BLaER1 treated with 17β-estradiol and CSF1 and Interleukin-3, amounts not matched to agents 10 nM and 100 nM (cell line): Measurements from ENCODE around the gene CHAC1.

Experiments used
- H3K27ac ChIP-seq, 11 experiments: shearing (Covaris generic); formaldehyde crosslinking; 2 replicates each; pipeline ENCODE4 v1.8.1; 2022
- H3K27me3 ChIP-seq, 11 experiments: shearing (Covaris generic); formaldehyde crosslinking; 2 replicates each; pipeline ENCODE4 v1.8.1; 2022
- H3K36me3 ChIP-seq, 11 experiments: shearing (Covaris generic); formaldehyde crosslinking; 2 replicates each; pipeline ENCODE4 v1.8.1; 2022
- H3K4me1 ChIP-seq, 10 experiments: shearing (Covaris generic); formaldehyde crosslinking; 2 replicates each; pipeline ENCODE4 v1.8.1; 2022
- H3K4me2 ChIP-seq, 11 experiments: shearing (Covaris generic); formaldehyde crosslinking; 2 replicates each; pipeline ENCODE4 v1.8.1; 2022
- H3K4me3 ChIP-seq, 10 experiments: shearing (Covaris generic); formaldehyde crosslinking; 2 replicates each; pipeline ENCODE4 v1.8.1; 2022
- H3K9ac ChIP-seq, 11 experiments: shearing (Covaris generic); formaldehyde crosslinking; 2 replicates each; pipeline ENCODE4 v1.8.1; 2022
- H3K9me3 ChIP-seq, 11 experiments: shearing (Covaris generic); formaldehyde crosslinking; replicated peaks in 1 of 11; 2 replicates each; pipeline ENCODE4 v1.8.1; 2022
- H4K20me1 ChIP-seq, 11 experiments: shearing (Covaris generic); formaldehyde crosslinking; 2 replicates each; pipeline ENCODE4 v1.8.1; 2022
- Cebpa-rat ChIP-seq, 11 experiments: shearing (Covaris generic); IDR thresholded peaks; 2 replicates each; pipeline ENCODE4 v1.8.1; 2022

The CHAC1 gene, protein sequence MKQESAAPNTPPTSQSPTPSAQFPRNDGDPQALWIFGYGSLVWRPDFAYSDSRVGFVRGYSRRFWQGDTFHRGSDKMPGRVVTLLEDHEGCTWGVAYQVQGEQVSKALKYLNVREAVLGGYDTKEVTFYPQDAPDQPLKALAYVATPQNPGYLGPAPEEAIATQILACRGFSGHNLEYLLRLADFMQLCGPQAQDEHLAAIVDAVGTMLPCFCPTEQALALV

DNA sequence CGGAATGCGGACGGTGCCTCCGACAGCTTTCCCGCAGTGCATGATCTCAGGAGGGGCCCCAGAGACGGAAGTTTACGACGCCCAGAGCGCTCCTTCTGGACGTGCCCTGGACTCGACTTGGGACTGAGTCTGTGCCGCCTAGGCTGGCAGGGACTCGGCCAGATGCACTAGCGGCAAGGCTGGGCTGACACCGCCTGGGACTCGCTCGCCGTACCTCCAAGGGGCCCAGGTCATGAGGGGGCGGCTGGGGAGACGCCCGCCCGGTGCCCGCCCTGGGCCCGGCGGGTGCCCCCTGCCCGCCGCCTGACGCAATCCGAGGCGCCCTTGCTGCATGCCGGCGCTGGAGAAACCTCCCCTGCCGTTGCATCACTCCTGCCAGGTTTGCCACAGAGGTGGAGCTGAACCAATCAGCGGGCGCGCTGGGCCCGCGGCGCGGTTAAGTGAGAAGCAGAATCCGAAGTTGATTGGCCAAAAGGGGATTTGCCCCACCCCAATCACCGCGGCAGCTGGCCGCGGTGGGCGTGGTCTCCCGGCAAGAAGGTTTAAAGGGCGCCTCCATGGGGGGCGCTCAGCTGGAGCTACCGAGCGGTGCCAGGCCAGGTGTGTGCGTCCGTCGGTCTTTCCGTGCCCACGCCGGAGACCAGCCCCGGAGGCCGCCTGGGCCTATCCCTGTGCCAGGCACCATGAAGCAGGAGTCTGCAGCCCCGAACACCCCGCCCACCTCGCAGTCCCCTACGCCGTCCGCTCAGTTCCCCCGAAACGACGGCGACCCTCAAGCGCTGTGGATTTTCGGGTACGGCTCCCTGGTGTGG is at the start of gene CHAC1:
CHAC1 (plus strand) TSS at position 571 of the 812 bp plus-strand sequence; CDS start at position 684, 113 bp downstream.
- peak; percentile 66 to 100 (median 96); a peak in 21 of 22 replicates for TF ChIP-seq Cebpa-rat (IDR thresholded peaks at IDR 0.05)
- peak within 1 kb of the TSS; percentile 74 to 95 (median 84) for H3K27ac ChIP-seq
- peak within 1 kb of the TSS; percentile 73 to 89 (median 81) for H3K9ac ChIP-seq
- H3K4me3 ChIP-seq = peak within 1 kb of the TSS; percentile 70 to 92 (median 79)
- H4K20me1 ChIP-seq = peaks cover 0 to 46% (median 30%) of the 10 kb centered on the region in 11 experiments; a peak in 14 of 22 replicates
- no peaks in the 10 kb centered on the region for H3K27me3 ChIP-seq
- peak within 1 kb of the TSS; percentile 79 to 97 (median 91) for H3K4me2 ChIP-seq
- peaks cover 57 to 71% (median 65%) of the 10 kb centered on the region in 10 experiments for H3K4me1 ChIP-seq
- no peaks in the 10 kb centered on the region for H3K9me3 ChIP-seq
- peaks cover 15 to 33% (median 22%) of the 10 kb centered on the region in 11 experiments; a peak in 21 of 22 replicates for H3K36me3 ChIP-seq

DNA sequence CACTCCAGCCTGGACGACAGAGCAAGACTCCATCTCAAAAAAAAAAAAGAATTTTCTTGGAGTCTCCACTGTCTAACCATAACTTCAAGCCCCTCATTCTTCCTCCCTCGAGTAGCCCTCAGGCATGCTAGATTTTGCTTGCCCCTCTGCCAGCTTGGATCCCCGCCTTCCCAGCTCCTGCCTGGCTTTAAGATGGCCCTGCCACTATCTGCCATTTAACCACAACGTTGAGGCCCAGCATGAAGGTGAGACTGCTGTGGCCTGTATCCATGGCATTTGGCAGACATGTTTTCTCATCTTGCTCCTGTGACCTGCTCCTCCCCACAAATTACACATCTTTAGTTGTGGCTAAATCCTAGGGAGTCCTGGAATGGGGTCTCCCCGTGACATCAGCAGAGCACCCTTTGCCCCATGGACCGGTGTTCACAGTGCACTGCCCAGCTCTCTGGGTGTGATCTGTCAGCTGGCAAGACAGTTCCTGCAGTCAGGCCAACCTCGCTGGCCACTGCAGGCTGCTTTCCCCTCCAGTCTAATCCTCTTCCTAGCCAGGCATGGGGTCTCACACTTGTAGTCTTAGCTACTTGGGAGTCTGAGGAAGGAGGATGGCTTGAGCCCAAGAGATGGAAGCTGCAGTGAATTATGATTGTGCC is 48.6 kb upstream of the CHAC1 start:
- H3K4me3 ChIP-seq = peak overlapping the region in 6 of 10 experiments; percentile 17 to 73 (median 31); a peak in 8 of 20 replicates
- no peaks in the 10 kb centered on the region for H3K27me3 ChIP-seq
- TF ChIP-seq Cebpa-rat (IDR thresholded peaks at IDR 0.05) = no peak
- peaks cover 0 to 60% (median 12%) of the 10 kb centered on the region in 11 experiments; a peak in 14 of 22 replicates for H4K20me1 ChIP-seq
- no peaks in the 10 kb centered on the region for H3K9me3 ChIP-seq
- H3K36me3 ChIP-seq = peaks cover 29 to 54% (median 44%) of the 10 kb centered on the region in 11 experiments
- peak overlapping the region; percentile 94 to 99 (median 98) for H3K4me2 ChIP-seq
- peak overlapping the region in 9 of 11 experiments; percentile 33 to 98 (median 95); a peak in 17 of 22 replicates for H3K27ac ChIP-seq
- H3K4me1 ChIP-seq = peaks cover 99 to 100% (median 100%) of the 10 kb centered on the region in 10 experiments
- H3K9ac ChIP-seq = peak overlapping the region in 10 of 11 experiments; percentile 51 to 90 (median 86); a peak in 18 of 22 replicates

DNA sequence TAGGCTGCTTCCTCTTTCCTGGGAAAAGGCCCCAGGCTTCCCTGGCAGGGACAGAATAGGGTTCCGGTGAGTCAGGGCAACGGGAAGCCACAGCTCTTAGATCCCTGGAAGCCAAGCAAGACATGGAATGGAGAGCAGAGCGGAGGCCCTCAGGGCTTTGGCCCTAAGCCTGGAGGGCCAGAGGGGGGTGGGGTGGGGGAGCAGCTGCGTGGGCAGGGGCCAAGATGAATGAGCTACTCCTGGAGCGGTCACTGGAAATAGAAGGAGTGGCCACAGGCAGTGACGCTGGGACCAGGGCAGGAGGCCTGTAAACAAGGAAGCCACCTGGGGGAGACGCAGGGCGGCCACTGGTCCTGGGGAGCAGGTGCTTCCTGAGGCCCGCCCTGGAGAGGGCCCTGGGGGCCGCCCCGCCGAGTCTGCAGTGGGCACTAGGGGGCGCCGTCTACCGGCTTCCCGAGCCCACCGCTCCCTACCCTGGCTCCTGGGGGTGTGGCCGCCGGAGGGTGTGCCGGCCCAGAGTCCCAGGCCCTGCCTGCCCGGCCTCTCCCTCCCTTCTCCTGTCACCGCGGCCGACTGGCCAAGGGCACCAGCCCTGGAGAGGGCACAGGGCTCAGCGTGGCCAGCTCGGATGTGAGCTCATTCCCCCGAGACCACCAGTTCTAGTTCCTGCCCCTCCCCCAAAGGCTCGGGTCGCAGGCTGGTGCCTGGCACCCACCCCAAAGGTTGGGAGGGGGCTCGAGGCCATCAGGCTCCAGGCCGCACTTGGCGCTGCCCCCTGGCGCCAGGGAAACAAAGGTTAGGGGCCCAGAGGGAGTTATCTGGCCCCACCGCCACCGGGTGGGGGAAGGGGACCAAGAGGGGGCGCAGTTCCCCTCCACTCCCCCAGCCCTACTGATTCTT is 46.9 kb upstream of the CHAC1 start:
- Histone ChIP-seq H3K36me3 (peaks cover 12 to 37% (median 27%) of the 10 kb centered on the region in 11 experiments), H3K27me3 (no peaks in the 10 kb centered on the region), H3K4me1 (peaks cover 99 to 100% (median 100%) of the 10 kb centered on the region in 10 experiments), H3K4me3 (peak overlapping the region; percentile 45 to 73 (median 60)), H3K9ac (peak overlapping the region; percentile 82 to 90 (median 85)), H3K4me2 (peak overlapping the region; percentile 94 to 99 (median 98)), H3K27ac (peak overlapping the region; percentile 86 to 98 (median 95)), H4K20me1 (peaks cover 0 to 44% (median 12%) of the 10 kb centered on the region in 11 experiments; a peak in 13 of 22 replicates), H3K9me3 (no peaks in the 10 kb centered on the region)
- no peak for TF ChIP-seq Cebpa-rat (IDR thresholded peaks at IDR 0.05)

DNA sequence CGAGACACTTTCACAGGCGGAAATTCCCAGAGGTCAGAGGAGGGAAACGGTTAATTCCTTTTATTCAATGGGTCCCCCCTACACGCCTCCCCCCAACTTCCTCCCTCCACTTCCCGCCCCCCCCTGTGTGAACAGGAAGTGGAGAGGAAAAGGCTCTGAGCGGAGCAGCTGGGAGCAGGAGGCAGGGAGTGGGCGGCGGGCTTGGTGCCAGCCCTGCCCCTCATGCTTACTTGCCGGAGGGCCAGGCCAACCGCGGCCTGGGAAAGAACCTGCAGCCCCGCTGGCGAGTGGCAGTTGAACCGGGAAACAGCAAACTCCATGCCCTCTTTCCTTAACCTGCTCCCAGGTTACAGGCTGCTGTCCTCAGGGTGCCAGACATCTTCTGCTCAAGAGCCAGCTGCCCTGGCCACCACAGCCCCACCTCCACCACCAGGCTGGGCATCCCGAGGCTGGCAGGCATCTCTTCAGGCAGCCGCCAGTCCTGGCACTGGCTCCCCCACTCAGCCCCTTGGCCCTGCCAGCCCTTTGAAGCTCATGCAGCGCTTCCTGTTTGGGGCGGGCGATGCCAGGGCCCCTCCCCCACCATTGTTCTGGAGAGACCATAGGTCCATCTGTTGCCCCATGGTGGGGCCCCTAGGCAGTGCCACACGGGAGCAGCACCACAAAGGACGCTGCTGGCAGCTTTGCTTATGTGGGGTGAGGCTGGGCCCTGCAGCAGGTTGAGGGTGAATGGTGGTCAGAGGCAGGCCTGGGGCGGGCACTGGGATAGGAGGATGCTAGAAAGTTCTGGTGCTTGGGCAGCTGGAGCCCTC is 46.1 kb upstream of the CHAC1 start:
- Histone ChIP-seq H3K36me3 (peaks cover 9 to 29% (median 23%) of the 10 kb centered on the region in 11 experiments; a peak in 21 of 22 replicates), H3K9me3 (no peaks in the 10 kb centered on the region), H3K9ac (peak overlapping the region; percentile 82 to 90 (median 85)), H3K4me3 (peak overlapping the region; percentile 45 to 73 (median 60)), H3K27ac (peak overlapping the region; percentile 86 to 98 (median 95)), H3K27me3 (no peaks in the 10 kb centered on the region), H3K4me2 (peak overlapping the region; percentile 94 to 99 (median 98)), H3K4me1 (peaks cover 95 to 100% (median 100%) of the 10 kb centered on the region in 10 experiments), H4K20me1 (peaks cover 0 to 43% (median 12%) of the 10 kb centered on the region in 11 experiments; a peak in 13 of 22 replicates)
- no peak for TF ChIP-seq Cebpa-rat (IDR thresholded peaks at IDR 0.05)

DNA sequence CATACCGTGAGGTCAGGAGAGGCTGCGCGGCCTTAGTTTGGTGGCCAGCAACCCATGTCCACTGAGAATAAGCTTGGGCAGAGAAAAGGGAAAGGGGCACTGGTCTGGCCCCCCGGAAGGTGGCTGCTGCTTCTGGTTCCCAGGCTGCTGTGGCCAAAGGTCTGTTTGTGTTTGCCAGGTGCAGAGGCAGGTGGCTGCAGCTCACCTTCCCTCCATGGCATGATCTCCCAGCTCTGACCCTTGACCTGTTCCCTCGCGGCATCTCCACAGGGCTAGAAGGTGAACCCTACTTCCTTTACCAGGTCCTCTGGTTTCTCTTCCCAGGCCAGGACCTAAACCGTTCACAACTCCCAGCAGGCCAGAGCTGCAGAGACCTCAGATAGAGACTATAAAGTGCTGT is 45.2 kb upstream of the CHAC1 start:
- peak overlapping the region; percentile 94 to 99 (median 98) for H3K4me2 ChIP-seq
- H3K9ac ChIP-seq = peak overlapping the region; percentile 82 to 90 (median 85); a peak in 18 of 22 replicates
- H3K4me3 ChIP-seq = peak overlapping the region in 6 of 10 experiments; percentile 51 to 73 (median 60); a peak in 10 of 20 replicates
- H3K36me3 ChIP-seq = peaks cover 8 to 24% (median 16%) of the 10 kb centered on the region in 11 experiments; a peak in 21 of 22 replicates
- peaks cover 93 to 99% (median 98%) of the 10 kb centered on the region in 10 experiments for H3K4me1 ChIP-seq
- H3K27ac ChIP-seq = peak overlapping the region in 10 of 11 experiments; percentile 86 to 98 (median 95); a peak in 20 of 22 replicates
- H3K27me3 ChIP-seq = no peaks in the 10 kb centered on the region
- TF ChIP-seq Cebpa-rat (IDR thresholded peaks at IDR 0.05) = no peak
- no peaks in the 10 kb centered on the region for H3K9me3 ChIP-seq
- peaks cover 0 to 34% (median 12%) of the 10 kb centered on the region in 11 experiments; a peak in 13 of 22 replicates for H4K20me1 ChIP-seq

DNA sequence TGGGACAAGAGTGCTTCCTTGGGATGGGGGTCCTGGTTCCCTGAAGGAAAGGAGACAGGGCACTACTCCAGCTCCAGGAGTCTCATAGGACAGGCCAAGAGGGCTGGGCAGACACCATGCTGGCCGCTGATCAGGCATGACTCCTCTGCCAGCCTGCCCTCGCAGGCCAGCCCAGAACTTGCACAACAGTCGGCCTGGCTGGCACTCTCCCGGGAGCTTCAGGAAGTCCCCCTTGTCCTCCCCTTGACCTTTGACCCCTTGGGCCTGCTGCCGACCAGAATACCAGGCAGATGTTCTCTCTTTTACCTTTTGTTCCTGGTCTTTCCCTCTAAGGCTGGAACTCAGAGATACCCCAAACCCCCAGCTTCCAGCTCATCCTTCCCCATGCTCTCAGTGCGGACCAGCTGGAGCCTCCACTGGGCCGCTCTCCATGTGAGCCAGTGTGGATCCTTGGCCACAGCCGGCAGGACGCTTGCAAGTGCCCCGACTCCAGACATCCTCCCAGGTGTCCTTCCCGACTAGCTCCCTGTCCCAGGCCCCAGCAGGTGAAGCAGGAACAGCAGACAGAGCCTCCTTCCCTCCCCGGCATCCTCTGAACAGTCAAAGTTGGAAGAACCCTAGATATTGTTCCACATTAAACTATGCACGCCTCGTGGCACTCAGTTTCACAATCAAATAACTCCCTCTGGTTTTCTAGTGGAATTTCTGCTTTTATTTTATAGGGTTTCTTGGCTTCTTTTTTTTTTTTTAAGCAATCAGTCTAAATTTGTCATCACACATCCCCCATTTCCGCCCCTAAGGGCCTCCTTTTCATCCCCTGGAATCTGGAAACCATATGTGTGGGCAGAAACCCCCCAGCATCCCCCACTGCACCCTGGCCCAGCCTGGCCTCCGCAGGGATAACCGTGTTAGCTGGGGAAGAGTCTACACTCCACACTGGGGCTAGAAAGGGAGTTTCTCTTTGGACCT is 43.3 kb upstream of the CHAC1 start:
- H3K36me3 ChIP-seq = peaks cover 0 to 7% (median 1%) of the 10 kb centered on the region in 11 experiments; a peak in 13 of 22 replicates
- H3K9ac ChIP-seq = peak overlapping the region in 10 of 11 experiments; percentile 7 to 90 (median 80); a peak in 19 of 22 replicates
- peaks cover 0 to 17% (median 4%) of the 10 kb centered on the region in 11 experiments; a peak in 9 of 22 replicates for H4K20me1 ChIP-seq
- peak overlapping the region; percentile 94 to 99 (median 98) for H3K4me2 ChIP-seq
- peaks cover 75 to 97% (median 94%) of the 10 kb centered on the region in 10 experiments for H3K4me1 ChIP-seq
- TF ChIP-seq Cebpa-rat (IDR thresholded peaks at IDR 0.05) = peak in 5 of 11 experiments; percentile 8 to 57 (median 45); a peak in 4 of 22 replicates
- H3K4me3 ChIP-seq = peak overlapping the region in 6 of 10 experiments; percentile 11 to 29 (median 23); a peak in 8 of 20 replicates
- no peaks in the 10 kb centered on the region for H3K27me3 ChIP-seq
- H3K9me3 ChIP-seq = no peaks in the 10 kb centered on the region
- peak overlapping the region in 10 of 11 experiments; percentile 61 to 98 (median 95); a peak in 20 of 22 replicates for H3K27ac ChIP-seq
